Measurements from ENCODE around the gene NOLC1. TPM values are rescaled to one million over a fixed set of nuclear protein-coding genes. Genes with fewer than 3 reads are reported as not detected.

NOLC1 gene
- total and polyA plus RNA-seq, 2 donors (not counting 1 experiment from before 2014, with no cell fraction given): 32.9 to 45.0 TPM

- intact Hi-C loops (cut with micrococcal nuclease): no loop called here
Measured at GRCh38 chr10:102113261-102113955, 38.8 kb upstream of the NOLC1 start.

More at GRCh38 chr10:102113261-102113955, 38.8 kb upstream of the NOLC1 start:
- no peaks in the 10 kb centered on the region for H3K27me3 Mint-ChIP-seq
- H3K9me3 ChIP-seq (ENCODE audit: control extremely low read depth in 1 of 3, control insufficient read depth in 2 of 3, insufficient read depth in 1 of 3, low read length in 2 of 3): no peaks in the 10 kb centered on the region
- peak overlapping the region; percentile 96 for H3K4me2 ChIP-seq (replicated peaks; ENCODE audit: low read depth, low read length, poor library complexity, severe bottlenecking)
- H3K4me3 Mint-ChIP-seq: peak overlapping the region; percentile 86
- ChIA-PET POLR2A (interaction anchor here (0.5 to 1.3 kb wide), 4 partner anchors 18 to 282 kb away, joined by 3 to 9 read pairs (median 4); partner anchors contain the start of gene HPS6), CTCF (interaction anchor here (0.7 to 0.8 kb wide), 2 partner anchors 18 to 420 kb away, joined by 3 read pairs; no protein-coding TSS in a partner anchor)
- no peak for TF ChIP-seq CTCF (IDR thresholded peaks at IDR 0.05)
- peaks cover 51% of the 10 kb centered on the region for H3K4me1 Mint-ChIP-seq
- no peak overlapping the region for H2AFZ ChIP-seq (ENCODE audit: insufficient read depth, low read depth, low read length, poor library complexity, severe bottlenecking)
- no peaks in the 10 kb centered on the region for H3K27me3 ChIP-seq (replicated peaks in 1 of 4; ENCODE audit: control extremely low read depth in 1 of 4, control insufficient read depth in 3 of 4, insufficient read depth in 4 of 4, low read length in 3 of 4)
- peaks cover 69% of the 10 kb centered on the region for H4K20me1 ChIP-seq (ENCODE audit: control insufficient read depth, insufficient read depth, low read length, poor library complexity, severe bottlenecking)
- peak overlapping the region; percentile 61 for H3K9ac ChIP-seq (ENCODE audit: low read length)
- H3K4me3 ChIP-seq (ENCODE audit: control extremely low read depth in 1 of 5, extremely low read depth in 1 of 5, insufficient read depth in 1 of 5, low read depth in 2 of 5, low read length in 4 of 5): peak overlapping the region in 4 of 5 experiments; percentile 22 to 64 (median 51)
- H3K27ac ChIP-seq (ENCODE audit: low read length in 2 of 2): peak overlapping the region in 1 of 2 donors; percentile 56
- peaks cover 6 to 31% of the 10 kb centered on the region in 2 experiments for H3K36me3 ChIP-seq (replicated peaks in 1 of 2; ENCODE audit: control extremely low read depth in 1 of 2, control insufficient read depth in 1 of 2, extremely low read depth in 1 of 2, insufficient read depth in 2 of 2, low read length in 1 of 2)
- H3K27ac Mint-ChIP-seq: peak overlapping the region; percentile 71
- 73% methylated on average over 5 of the region's 7 CpGs for WGBS (ENCODE audit: insufficient coverage)
- peaks cover 79% of the 10 kb centered on the region for H3K79me2 ChIP-seq (ENCODE audit: control insufficient read depth, insufficient read depth, low read length)
- ATAC-seq (ENCODE audit: low read depth): no peak
- H3K4me1 ChIP-seq (ENCODE audit: control insufficient read depth in 2 of 2, insufficient read depth in 2 of 2, low read length in 2 of 2): peaks cover 51 to 60% of the 10 kb centered on the region in 2 donors
- no peaks in the 10 kb centered on the region for H3K9me3 Mint-ChIP-seq (ENCODE audit: insufficient read depth)
- DNase-seq: no peak
